ENCODE results near the gene POLR1E. TPM values are rescaled to one million over a fixed set of nuclear protein-coding genes. Genes with fewer than 3 reads are reported as not detected.

POLR1E gene
- total RNA-seq, 1 donor from 2014 or later: 23.2 TPM

DNA sequence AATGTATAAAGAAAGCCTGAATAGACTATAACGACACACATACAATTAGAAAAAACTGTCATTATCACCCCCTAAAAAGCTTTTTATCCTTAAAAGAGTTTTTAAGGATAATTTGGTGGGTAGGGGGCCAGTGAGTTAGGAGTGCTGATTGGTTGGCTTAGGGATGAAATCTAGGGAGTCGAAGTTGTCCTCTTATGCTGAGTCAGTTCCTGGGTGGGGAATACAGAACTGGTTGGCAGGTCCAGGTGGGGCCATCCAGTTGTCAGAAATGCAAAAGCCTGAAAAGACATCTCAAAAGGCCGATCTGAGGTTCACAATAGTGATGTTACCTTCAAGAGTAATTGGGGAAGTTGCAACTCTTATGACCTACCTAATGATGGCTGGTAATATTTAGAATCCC lies 34.1 kb upstream of the POLR1E start:
- DNase-seq (ENCODE audit: low read depth): no peak
- TF ChIP-seq CTCF (conservative IDR thresholded peaks at IDR 0.05; ENCODE audit: low read depth, low read length): no peak
- no peak overlapping the region for H3K4me3 ChIP-seq (ENCODE audit: low read depth, low read length)

- H3K4me3 ChIP-seq (ENCODE audit: low read depth, low read length): no peak overlapping the region
- DNase-seq (ENCODE audit: low read depth): no peak
- TF ChIP-seq CTCF (conservative IDR thresholded peaks at IDR 0.05; ENCODE audit: low read depth, low read length): no peak
Measured at GRCh38 chr9:37452611-37453010, 33.1 kb upstream of the POLR1E start.

DNA sequence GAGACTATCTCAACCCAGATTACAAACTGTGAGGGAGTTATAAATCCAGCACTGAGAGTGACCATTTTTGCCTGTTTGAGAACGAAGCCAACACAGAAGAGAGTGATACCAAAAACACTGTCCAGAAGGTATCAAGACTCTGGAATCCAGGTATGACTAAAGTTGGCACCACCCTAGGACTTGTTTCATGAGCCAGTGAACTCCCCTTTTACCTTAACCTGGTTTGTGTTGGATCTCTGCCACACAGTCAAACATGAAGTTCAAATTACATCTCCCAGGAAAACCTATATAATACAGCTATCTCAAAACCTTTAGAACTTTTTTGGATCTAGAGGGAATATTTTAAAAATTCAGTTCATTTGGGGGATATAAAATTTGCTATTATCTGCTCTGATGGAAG lies 31.9 kb upstream of the POLR1E start:
- H3K4me3 ChIP-seq (ENCODE audit: low read depth, low read length): no peak overlapping the region
- no peak for TF ChIP-seq CTCF (conservative IDR thresholded peaks at IDR 0.05; ENCODE audit: low read depth, low read length)
- DNase-seq (ENCODE audit: low read depth): no peak

GRCh38 chr9:37454238-37454637 lies 31.5 kb upstream of the POLR1E start:
- no peak for TF ChIP-seq CTCF (conservative IDR thresholded peaks at IDR 0.05; ENCODE audit: low read depth, low read length)
- H3K4me3 ChIP-seq (ENCODE audit: low read depth, low read length): no peak overlapping the region
- DNase-seq (ENCODE audit: low read depth): no peak

- no peak for TF ChIP-seq CTCF (conservative IDR thresholded peaks at IDR 0.05; ENCODE audit: low read depth, low read length)
- DNase-seq (ENCODE audit: low read depth): no peak
- H3K4me3 ChIP-seq (ENCODE audit: low read depth, low read length): no peak overlapping the region
Measured at GRCh38 chr9:37455884-37456647, 29.7 kb upstream of the POLR1E start.

GRCh38 chr9:37456817-37457216 lies 28.9 kb upstream of the POLR1E start:
- DNase-seq (ENCODE audit: low read depth): no peak
- no peak overlapping the region for H3K4me3 ChIP-seq (ENCODE audit: low read depth, low read length)
- no peak for TF ChIP-seq CTCF (conservative IDR thresholded peaks at IDR 0.05; ENCODE audit: low read depth, low read length)

GRCh38 chr9:37464006-37464405 lies 21.7 kb upstream of the POLR1E start:
- no peak for TF ChIP-seq CTCF (conservative IDR thresholded peaks at IDR 0.05; ENCODE audit: low read depth, low read length)

More at GRCh38 chr9:37464006-37464405, 21.7 kb upstream of the POLR1E start:
- H3K4me3 ChIP-seq (ENCODE audit: low read depth, low read length): peak overlapping the region; percentile 95
- DNase-seq (ENCODE audit: low read depth): no peak

Measured in epithelial cell of proximal tubule (primary cell).